Measurements from ENCODE around the gene KRTAP4-6.
"Not testable (repeated sequence)": the region's sequence is repeated elsewhere in the genome, so short reads cannot be mapped to it uniquely, and the experiment has no call there.

KRTAP4-6 gene

DNA sequence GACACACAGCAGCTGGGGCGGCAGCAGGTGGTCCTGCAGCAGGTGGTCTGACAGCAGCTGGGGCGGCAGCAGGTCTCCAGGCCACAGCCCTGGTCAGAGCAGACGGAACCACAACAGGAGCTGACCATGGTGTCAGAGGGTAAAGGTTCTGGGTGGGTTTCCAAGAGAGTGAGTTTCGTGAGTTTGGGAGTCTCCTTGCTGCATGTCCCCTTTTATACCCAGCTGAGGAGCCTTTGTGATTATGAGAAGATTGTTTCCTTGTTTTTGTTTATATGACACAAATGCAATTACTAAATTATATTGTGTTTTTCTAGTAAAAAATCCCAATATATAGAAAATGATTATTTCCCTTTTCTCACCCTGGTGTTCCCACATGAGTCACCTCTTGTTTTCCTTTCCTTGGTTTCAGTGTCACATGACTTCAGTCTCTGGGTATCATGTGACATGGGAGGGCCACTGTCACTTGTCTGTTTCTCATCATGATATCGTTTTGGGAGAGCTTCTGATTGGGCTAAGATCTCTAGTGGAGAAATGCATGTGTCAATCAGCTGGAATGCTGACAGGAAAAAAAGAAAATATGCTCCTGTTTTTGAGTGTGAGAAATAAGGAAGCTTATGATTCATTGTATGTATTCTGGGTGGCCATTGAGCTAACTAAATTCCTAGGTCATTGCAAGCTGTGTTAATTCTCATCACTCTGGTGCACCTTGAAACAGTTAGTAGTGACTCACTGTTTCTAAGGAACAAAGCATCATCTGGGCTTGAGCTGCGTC, at the start of gene KRTAP4-6:
TSS of gene KRTAP4-6 (minus strand) at position 185 of the 772 bp plus-strand sequence. CDS start at position 128, 57 bp downstream.
- DNase-seq (ENCODE audit: low spot score): no peak

DNA sequence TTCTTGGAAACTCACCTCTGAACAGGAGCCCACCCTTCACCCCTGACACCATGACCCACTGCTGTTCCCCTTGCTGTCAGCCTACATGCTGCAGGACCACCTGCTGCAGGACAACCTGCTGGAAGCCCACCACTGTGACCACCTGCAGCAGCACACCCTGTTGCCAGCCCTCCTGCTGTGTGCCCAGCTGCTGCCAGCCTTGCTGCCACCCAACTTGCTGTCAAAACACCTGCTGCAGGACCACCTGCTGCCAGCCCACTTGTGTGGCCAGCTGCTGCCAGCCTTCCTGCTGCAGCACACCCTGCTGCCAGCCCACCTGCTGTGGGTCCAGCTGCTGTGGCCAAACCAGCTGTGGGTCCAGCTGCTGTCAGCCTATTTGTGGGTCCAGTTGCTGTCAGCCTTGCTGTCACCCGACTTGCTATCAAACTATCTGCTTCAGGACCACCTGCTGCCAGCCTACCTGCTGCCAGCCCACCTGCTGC, 49.5 kb upstream of the KRTAP4-6 start, which contains the start of gene KRTAP9-1:
TSS of gene KRTAP9-1 (plus strand) at position 51 of the 482 bp plus-strand sequence. CDS start at position 51, 0 bp downstream.
- DNase-seq (ENCODE audit: low spot score): not testable (repeated sequence)

DNA sequence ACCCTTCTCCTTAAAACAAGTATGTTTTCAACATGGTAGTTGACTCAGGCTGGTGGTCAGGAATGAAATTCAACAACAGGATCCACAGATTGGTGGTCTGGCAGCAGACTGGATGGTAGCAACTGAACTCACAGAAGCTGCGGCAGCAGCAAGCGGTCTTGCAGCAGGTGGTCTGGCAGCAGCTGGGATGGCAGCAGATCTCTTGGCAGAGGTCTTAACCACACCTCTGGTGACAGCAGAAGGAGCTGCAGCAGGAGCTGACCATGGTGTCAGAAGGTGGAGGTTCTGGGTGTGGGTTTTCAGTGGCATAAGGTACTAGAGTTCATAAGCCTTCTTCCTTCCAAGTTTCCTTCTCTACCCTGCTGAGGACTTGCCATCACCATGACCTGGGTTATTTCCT, 46.5 kb upstream of the KRTAP4-6 start:
- DNase-seq (ENCODE audit: low spot score): no peak

DNA sequence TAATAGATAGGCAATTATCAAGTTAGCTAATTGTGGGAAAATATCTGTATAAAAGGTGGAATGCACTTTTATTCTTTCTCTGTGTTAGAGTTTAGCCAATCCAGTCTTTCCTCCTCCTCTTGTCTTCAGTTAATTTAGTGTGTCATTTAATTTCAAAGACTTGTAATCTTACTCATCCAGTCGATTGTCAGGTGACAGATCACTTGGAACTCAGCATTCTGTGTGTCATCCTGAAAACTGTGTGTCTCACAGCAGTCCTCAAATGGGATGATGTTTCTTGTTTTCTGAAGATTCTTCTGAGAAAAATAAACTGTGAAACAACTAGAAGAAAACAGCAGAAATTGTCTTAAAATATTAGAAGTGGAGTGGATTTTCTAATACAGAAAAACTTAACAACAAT, 44.7 kb upstream of the KRTAP4-6 start:
- DNase-seq (ENCODE audit: low spot score): no peak

DNA sequence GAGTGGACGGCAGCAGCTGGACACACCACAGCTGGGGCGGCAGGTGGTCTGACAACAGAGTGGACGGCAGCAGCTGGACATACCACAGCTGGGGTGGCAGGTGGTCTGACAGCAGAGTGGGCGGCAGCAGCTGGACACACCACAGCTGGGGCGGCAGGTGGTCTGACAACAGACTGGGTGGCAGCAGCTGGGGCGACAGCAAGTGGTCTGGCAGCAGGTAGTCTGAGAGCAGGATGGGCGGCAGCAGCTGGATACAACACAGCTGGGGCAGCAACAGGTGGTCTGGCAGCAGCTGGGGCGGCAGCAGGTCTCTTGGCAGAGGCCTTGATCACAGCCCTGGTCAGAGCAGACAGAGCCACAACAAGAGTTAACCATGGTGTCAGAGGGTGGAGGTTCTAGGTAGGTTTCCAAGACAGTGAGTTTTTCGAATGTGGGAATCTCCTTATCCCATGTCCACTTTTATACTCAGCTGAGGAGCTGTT, 44.2 kb upstream of the KRTAP4-6 start, which contains the start of gene KRTAP4-1:
TSS of gene KRTAP4-1 (minus strand) at position 432 of the 482 bp plus-strand sequence. CDS start at position 375, 57 bp downstream.
- no peak for DNase-seq (ENCODE audit: low spot score)

DNA sequence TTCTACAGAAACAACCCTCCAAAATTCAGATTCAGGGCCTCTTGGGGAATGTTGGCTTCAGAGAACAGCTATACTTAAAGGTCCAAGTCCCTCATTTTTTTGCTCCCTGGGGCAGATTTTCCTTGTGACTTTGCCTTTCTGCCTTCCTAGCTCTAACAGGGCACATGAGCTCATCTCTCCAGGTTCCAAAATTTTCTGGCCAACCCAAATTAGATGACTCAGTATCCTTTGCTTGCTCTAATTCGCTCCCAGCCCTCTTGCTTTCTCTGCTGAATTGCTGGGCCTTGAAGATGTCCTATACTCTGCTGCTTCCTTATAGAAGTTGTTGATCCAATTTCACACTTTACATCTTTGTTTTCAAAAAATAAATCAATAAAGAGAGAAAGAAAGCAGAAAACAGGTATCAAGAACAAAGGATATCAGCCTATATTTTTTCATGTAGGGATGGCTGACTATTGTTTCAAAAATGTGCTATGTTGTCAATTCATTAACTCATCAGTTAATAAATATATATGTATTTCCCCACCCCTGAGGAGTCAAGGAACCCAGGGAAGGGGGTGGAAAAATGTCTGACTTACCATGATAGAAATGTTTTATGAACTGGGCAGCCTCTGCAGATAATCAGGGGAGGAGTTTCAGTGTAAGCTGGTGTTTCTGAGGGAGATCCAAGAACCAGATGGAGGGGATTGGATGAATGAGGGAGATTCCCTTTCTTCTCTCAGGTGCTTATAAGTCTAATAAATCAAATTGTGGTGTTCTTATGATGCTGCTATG, 38.7 kb upstream of the KRTAP4-6 start:
- no peak for DNase-seq (ENCODE audit: low spot score)

DNA sequence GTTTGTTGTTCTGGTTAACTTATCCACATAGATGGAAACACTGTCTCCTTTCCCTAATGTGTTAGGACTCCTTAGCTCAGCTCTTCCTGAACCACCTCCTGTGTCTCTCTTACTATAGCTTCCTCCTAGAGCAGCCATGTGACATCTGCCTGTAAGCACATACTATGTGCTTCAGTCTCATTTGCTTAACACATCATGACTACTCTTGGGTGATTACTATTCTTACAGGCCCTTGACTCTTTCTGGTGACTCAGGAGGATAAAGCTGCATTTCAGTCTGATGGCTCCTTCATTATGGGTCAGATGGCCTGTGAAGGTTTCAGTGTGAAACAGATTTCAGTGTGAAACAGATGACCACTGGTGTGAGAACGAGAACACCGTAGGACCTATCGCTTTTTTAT, 38.0 kb upstream of the KRTAP4-6 start:
- no peak for DNase-seq (ENCODE audit: low spot score)

DNA sequence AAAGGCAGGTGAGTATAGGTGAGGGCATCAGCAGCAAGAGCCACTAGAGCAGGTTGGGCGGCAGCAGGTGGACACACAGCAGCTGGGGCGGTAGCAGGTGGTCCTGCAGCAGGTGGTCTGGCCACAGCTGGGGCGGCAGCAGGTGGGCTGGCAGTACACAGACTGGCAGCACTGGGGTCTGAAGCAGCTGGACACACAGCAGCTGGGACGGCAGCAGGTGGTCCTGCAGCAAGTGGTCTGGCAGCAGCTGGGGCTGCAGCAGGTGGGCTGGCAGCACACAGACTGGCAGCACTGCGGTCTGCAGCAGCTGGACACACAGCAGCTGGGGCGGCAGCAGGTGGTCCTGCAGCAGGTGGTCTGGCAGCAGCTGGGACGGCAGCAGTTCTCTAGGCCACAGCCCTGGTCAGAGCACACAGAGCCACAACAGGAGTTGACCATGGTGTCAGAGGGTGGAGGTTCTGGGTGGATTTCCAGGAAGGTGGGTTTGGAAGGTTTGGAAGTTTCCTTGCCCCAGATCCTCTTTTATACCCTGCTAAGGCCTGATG, 37.5 kb upstream of the KRTAP4-6 start, which contains the start of gene KRTAP4-2:
TSS of gene KRTAP4-2 (minus strand) at position 495 of the 545 bp plus-strand sequence. CDS start at position 438, 57 bp downstream.
- DNase-seq (ENCODE audit: low spot score): no peak

DNA sequence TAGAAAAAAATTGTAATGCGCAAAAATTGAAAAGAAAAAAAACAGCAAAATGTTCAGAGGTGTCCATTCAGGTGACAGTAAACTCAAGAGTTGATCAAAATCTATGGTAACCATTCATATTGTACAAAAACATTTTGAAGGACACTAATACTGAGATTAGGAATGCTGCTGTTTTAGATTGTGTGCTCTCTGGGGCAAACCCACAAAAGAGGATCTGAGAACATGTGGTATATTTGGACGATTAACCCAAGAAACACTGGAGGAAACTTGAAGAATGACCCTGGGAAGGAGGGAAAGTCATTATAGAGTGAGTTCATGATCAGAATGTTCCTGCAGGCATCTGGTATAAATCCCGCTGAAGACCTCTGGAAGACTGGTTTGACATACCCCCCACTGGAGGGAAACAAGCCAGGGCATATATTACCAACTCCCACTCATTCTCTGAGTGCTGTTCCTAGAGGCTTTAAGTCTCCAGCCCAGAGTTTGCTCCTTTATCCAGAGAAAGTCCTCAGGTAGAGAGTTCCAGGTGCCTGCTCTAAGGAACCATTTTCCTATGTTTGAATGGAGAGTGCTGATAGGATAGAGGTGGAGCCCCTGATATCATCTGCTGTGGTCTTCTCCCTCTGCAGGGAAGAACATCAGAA, 36.5 kb upstream of the KRTAP4-6 start:
- no peak for DNase-seq (ENCODE audit: low spot score)

DNA sequence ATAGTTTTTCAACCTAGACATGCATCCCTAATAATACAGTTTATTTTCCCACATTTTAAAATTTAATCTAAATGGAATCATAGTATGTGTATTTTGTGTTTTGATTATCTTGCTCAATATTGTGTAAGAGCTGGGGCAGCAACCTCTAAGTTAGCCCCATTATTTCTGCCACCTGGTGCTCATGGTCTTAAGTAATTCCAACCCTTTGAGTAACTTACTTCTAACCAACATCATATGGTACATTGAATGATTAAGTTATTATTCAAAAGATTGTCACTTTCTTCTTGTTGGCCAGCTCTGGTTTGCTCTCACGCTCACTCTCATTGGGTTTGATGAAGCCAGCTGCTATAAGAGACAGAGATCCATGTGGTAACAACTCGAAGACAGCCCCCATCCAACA, 31.5 kb upstream of the KRTAP4-6 start:
- DNase-seq (ENCODE audit: low spot score): no peak

DNA sequence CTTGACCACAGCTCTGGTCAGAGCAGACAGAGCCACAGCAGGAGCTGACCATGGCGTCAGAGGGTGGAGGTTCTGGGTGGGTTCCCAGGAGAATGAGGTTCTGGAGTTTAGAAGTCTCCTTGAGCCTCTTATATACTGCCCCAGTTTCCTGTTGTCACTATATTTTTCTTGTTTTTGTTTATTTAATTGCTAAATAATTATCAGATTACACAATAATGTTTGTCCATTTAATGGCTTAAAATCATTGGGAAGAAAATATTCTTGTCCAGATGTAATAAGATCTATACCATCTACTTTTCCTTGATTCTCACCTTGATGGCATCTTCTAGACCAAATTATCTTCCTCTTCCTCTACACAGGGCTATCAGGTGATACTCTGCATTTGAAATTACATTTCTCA, 27.8 kb upstream of the KRTAP4-6 start, which contains the start of gene KRTAP4-3:
TSS of gene KRTAP4-3 (minus strand) at position 101 of the 400 bp plus-strand sequence. CDS start at position 52, 49 bp downstream.
- no peak for DNase-seq (ENCODE audit: low spot score)

DNA sequence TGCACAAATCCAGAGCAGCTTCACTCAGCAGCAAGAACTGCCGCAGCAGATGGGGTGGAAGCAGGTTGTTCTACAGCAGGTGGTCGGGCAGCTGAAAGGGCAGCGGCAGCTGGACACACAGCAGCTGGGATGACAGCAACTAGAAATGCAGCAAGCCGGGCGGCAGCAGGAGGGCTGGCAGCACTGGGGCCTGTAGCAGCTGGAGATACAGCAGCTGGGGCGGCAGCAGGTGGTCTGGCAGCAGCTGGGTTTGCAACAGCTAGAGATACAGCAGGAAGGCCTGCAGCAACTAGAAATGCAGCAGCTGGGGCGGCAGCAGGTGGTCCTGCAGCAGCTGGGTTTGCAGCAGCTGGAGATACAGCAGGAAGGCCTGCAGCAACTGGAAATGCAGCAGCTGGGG, 27.2 kb upstream of the KRTAP4-6 start:
- no peak for DNase-seq (ENCODE audit: low spot score)

DNA sequence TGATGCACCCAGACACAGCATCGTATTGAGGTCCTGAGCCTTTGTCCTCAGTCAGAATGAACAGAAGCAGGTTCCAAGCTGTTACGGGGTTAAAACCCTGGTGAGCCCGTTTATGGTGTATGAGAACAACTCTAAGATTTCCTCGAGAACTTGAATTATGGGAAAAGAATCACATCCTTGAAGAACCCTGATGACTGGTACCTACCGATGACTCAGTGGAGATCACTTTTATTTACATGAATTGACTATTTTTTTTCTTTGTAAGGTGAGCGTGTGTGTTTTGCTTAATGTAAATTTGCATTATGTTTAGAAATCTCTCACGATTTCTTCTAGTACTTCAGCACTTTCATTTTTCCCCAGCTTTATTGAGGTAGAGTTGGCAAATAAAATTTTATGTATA, 23.5 kb upstream of the KRTAP4-6 start:
- no peak for DNase-seq (ENCODE audit: low spot score)

DNA sequence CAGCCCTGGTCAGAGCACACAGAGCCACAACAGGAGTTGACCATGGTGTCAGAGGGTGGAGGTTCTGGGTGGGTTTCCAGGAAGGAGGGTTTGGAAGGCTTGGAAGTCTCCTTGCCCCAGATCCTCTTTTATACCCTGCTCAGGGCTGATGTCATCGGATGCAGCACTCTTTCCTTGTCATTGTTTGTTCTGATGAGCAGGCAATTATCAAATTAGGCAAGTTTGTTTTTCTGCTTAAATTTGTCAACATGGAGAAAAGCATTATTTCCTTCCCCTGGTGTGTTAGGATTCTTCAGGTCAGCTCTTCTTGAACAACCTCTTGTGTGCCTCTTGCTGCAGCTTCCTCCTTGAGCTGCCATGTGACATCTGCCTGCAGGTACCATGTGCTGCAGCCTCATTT, 20.3 kb upstream of the KRTAP4-6 start, which contains the start of gene KRTAP4-4:
TSS of gene KRTAP4-4 (minus strand) at position 101 of the 400 bp plus-strand sequence. CDS start at position 44, 57 bp downstream.
- no peak for DNase-seq (ENCODE audit: low spot score)

DNA sequence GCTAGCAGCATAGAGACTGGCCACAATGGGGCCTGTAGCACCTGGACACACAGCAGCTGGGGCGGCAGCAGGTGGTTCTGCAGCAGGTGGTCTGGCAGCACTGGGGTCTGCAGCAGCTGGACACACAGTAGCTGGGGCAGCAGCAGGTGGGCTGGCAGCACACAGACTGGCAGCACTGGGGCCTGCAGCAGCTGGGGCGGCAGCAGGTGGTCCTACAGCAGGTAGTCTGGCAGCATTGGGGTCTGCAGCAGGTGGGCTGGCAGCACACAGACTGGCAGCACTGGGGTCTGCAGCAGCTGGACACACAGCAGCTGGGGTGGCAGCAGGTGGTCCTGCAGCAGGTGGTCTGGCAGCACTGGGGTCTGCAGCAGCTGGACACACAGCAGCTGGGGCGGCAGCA, 19.8 kb upstream of the KRTAP4-6 start:
- DNase-seq (ENCODE audit: low spot score): not testable (repeated sequence)

DNA sequence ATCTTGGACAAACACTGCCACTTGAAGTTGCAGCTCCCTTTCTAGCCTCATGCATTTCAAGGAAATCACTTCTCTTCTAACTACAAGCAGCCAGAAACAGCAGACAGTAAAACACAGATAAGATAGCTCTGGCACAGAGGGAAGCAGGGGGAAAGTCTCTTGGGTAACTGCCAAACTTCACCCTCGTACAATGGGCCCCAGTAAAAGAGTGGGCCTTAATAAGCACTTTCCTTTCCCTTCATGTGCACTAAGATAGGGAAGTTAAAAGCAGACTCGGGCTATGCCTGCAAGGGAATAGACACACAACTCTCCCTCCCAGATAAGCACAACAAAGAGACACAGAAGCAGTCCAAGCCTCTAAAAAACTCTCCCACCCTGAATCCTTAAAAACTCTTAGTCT, 13.5 kb upstream of the KRTAP4-6 start:
- no peak for DNase-seq (ENCODE audit: low spot score)

DNA sequence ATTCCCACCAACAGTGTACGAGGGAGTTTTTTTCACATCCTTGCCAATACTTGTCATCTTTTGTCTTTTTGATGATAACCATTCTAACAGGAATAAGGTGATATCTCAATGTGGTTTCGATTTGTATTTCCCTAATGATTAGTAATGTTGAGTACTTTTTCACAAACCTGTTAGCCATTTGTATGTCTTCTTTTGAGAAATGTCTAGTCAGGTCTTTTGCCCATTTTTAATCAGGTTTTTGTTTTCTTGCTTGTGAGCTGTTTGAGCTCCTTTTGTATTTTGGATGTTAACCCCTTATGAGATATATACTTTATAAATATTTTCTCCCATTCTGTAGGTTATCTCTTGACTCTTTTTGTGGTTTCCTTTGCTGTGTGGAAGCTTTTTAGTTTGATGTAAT, 11.2 kb upstream of the KRTAP4-6 start:
- DNase-seq (ENCODE audit: low spot score): no peak

DNA sequence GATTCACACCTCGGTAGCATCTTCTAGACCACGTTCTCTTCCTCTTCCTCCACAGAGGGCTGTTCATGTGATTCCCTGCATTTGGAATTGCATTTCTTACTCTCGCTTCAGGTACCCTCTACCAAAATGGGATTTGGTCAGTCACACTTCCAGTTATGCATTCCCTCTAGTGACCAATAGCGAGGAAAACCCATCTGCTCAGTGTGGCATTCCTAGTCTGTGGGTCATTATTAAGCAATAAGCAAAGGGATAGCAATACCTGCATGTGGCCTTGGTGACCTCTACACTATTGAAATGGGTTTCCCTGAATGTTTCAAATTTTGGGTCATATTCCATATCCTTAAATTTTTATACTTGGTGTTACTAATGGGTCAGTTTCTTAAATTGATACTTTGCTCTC, 9.7 kb upstream of the KRTAP4-6 start:
- DNase-seq (ENCODE audit: low spot score): no peak

DNA sequence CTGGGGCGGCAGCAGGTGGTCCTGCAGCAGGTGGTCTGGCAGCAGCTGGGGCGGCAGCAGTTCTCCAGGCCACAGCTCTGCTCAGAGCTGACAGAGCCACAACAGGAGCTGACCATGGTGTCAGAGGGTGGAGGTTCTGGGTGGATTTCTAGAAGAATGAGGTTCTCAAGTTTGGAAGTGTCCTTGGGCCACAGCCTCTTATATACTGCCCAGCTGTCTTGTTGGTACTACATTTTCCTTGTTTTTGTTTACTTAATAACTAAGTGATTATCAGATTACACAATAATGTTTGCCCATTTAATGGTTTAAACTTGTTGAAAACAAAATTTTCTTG, 9.3 kb upstream of the KRTAP4-6 start, which contains the start of gene KRTAP4-5:
TSS of gene KRTAP4-5 (minus strand) at position 174 of the 334 bp plus-strand sequence. CDS start at position 116, 58 bp downstream.
- DNase-seq (ENCODE audit: low spot score): no peak

DNA sequence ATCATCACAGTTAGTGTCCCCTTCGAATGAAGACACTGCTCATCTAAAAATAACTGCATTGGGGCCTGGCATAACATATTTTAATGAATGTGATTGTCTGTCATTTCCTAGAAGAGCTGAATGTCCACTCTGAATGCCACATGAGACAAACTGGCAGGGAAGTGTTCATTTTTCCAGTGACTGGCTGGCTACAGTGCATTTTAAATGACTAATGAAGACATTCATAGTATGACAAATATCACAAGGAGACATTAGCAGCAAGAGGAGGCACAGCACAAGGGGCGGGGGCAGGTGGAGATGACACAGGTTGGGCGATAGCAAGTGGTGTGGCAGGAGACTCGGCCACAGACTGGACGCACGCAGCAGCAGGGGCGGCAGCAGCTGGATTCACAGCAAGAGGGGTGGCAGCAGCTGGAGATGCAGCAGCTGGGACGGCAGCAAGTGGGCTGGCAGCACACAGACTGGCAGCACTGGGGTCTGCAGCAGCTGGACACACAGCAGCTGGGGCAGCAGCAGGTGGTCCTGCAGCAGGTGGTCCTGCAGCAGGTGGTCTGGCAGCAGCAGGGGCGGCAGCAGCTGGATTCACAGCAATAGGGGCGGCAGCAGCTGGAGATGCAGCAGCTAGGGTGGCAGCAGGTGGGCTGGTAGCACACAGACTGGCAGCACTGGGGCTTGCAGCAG, 8.8 kb upstream of the KRTAP4-6 start:
- DNase-seq (ENCODE audit: low spot score): not testable (repeated sequence)
